ENCODE results near the gene ATOSA.

ATOSA gene

GRCh38 chr15:52695154-52695553 lies 16.0 kb upstream of the ATOSA start:
- FAIRE-seq: no peak
- no peak for DNase-seq (ENCODE audit: extremely low spot score, insufficient read length, low read depth)

- DNase-seq (ENCODE audit: extremely low spot score, insufficient read length, low read depth): no peak
- no peak for FAIRE-seq
These were observed 10.4 kb upstream of the ATOSA start for GRCh38 chr15:52689562-52689961.

GRCh38 chr15:52683580-52683979 lies 4.4 kb upstream of the ATOSA start:
- DNase-seq (ENCODE audit: extremely low spot score, insufficient read length, low read depth) (no peak), FAIRE-seq (peak; percentile 95)

GRCh38 chr15:52682781-52683180 lies 3.6 kb upstream of the ATOSA start:
- peak; percentile 90 for FAIRE-seq
- DNase-seq (ENCODE audit: extremely low spot score, insufficient read length, low read depth): no peak

- FAIRE-seq (peak; percentile 70), DNase-seq (ENCODE audit: extremely low spot score, insufficient read length, low read depth) (no peak)
These were observed 3.0 kb upstream of the ATOSA start for GRCh38 chr15:52682200-52682599.

GRCh38 chr15:52681441-52681840 lies 2.3 kb upstream of the ATOSA start:
- DNase-seq (ENCODE audit: extremely low spot score, insufficient read length, low read depth) (no peak), FAIRE-seq (peak; percentile 59)

GRCh38 chr15:52680761-52681160 lies 1.6 kb upstream of the ATOSA start:
- no peak for DNase-seq (ENCODE audit: extremely low spot score, insufficient read length, low read depth)
- peak; percentile 71 for FAIRE-seq

GRCh38 chr15:52680041-52680391 lies 828 bp upstream of the ATOSA start:
- FAIRE-seq: no peak

GRCh38 chr15:52678468-52679231 lies 538 bp downstream of the ATOSA start:
- no peak for FAIRE-seq
- DNase-seq (ENCODE audit: extremely low spot score, insufficient read length, low read depth): no peak

More at GRCh38 chr15:52680041-52680391, 828 bp upstream of the ATOSA start:
- no peak for DNase-seq (ENCODE audit: extremely low spot score, insufficient read length, low read depth)

- DNase-seq (ENCODE audit: extremely low spot score, insufficient read length, low read depth) (no peak), FAIRE-seq (peak; percentile 66)
These were observed 1.4 kb downstream of the ATOSA start for GRCh38 chr15:52677593-52678467.

- DNase-seq (ENCODE audit: extremely low spot score, insufficient read length, low read depth) (no peak), FAIRE-seq (no peak)
These were observed 4.4 kb downstream of the ATOSA start for GRCh38 chr15:52674831-52675230.

GRCh38 chr15:52673734-52674133 lies 5.5 kb downstream of the ATOSA start:
- FAIRE-seq: no peak
- DNase-seq (ENCODE audit: extremely low spot score, insufficient read length, low read depth): no peak

- FAIRE-seq (no peak), DNase-seq (ENCODE audit: extremely low spot score, insufficient read length, low read depth) (no peak)
These were observed 5.9 kb downstream of the ATOSA start for GRCh38 chr15:52673312-52673711.

GRCh38 chr15:52672661-52673060 lies 6.5 kb downstream of the ATOSA start:
- FAIRE-seq (no peak), DNase-seq (ENCODE audit: extremely low spot score, insufficient read length, low read depth) (no peak)

- DNase-seq (ENCODE audit: extremely low spot score, insufficient read length, low read depth) (no peak), FAIRE-seq (no peak)
These were observed 9.1 kb downstream of the ATOSA start for GRCh38 chr15:52670087-52670486.

- DNase-seq (ENCODE audit: extremely low spot score, insufficient read length, low read depth) (no peak), FAIRE-seq (peak; percentile 9)
These were observed 11.1 kb downstream of the ATOSA start for GRCh38 chr15:52668133-52668532.

- FAIRE-seq: peak; percentile 86
These were observed 11.6 kb downstream of the ATOSA start for GRCh38 chr15:52667597-52667996.

GRCh38 chr15:52663536-52664294 lies 15.5 kb downstream of the ATOSA start:
- no peak for FAIRE-seq
- no peak for DNase-seq (ENCODE audit: extremely low spot score, insufficient read length, low read depth)

More at GRCh38 chr15:52667597-52667996, 11.6 kb downstream of the ATOSA start:
- no peak for DNase-seq (ENCODE audit: extremely low spot score, insufficient read length, low read depth)

- FAIRE-seq: no peak
- DNase-seq (ENCODE audit: extremely low spot score, insufficient read length, low read depth): no peak
These were observed 17.3 kb downstream of the ATOSA start for GRCh38 chr15:52661909-52662308.

GRCh38 chr15:52660192-52660591 lies 19.0 kb downstream of the ATOSA start:
- DNase-seq (ENCODE audit: extremely low spot score, insufficient read length, low read depth): no peak
- FAIRE-seq: no peak

Data from GM18507 (cell line).